HFF-Myc (cell line): ENCODE measurements around the gene RHOBTB3.
A peak's percentile ranks its signal among the peaks of the same experiment; 100 is the strongest.
"Not testable (repeated sequence)": the region's sequence is repeated elsewhere in the genome, so short reads cannot be mapped to it uniquely, and the experiment has no call there.

Experiments
- DNase-seq: peaks from one replicate; pipeline ENCODE4 v3.0.0-alpha.2; 2011; ENCODE audit warnings: low read depth; ENCODE audit errors: extremely low read depth
- H3K4me3 ChIP-seq: replicated peaks from 2 replicates; pipeline ENCODE4 v1.5.1; 2011; ENCODE audit warnings: low read depth, mild to moderate bottlenecking, control low read depth, low read length
- CTCF ChIP-seq: IDR thresholded peaks from 2 replicates; pipeline ENCODE4 v1.5.1; 2012; ENCODE audit warnings: mild to moderate bottlenecking, low read depth, low read length, control low read depth; ENCODE audit errors: missing control alignments

The RHOBTB3 gene

DNA sequence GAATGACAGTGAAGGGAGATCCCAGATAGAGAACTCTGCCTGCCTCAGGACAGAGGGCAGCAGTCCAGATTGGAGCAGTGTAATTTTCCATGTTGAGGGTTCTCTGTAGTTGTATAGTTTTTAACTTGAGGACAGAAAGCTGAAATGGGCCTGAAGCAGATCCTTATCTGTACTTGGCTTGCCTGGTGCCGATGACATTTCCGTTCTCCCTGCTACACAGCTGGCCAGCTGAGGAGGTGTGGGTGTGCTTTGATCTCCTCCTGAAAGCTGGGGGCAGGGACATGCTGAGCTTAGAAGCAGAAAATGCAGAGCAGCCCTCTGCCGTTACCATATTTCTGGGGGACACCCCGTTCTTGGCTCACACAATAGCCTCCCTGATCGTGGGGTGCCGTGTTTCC is 80.9 kb downstream of the RHOBTB3 start:
- DNase-seq = peak; percentile 81
- H3K4me3 ChIP-seq = no peak overlapping the region
- TF ChIP-seq CTCF = no peak

GRCh38 chr5:95813035-95813434 is 81.9 kb downstream of the RHOBTB3 start:
- H3K4me3 ChIP-seq, DNase-seq: not testable (repeated sequence)

GRCh38 chr5:95815155-95815729 is 84.1 kb downstream of the RHOBTB3 start:
- TF ChIP-seq CTCF = no peak
- no peak for DNase-seq
- no peak overlapping the region for H3K4me3 ChIP-seq

- TF ChIP-seq CTCF = no peak
- H3K4me3 ChIP-seq = no peak overlapping the region
- DNase-seq = no peak
Observed at GRCh38 chr5:95816341-95816740, 85.2 kb downstream of the RHOBTB3 start.

DNA sequence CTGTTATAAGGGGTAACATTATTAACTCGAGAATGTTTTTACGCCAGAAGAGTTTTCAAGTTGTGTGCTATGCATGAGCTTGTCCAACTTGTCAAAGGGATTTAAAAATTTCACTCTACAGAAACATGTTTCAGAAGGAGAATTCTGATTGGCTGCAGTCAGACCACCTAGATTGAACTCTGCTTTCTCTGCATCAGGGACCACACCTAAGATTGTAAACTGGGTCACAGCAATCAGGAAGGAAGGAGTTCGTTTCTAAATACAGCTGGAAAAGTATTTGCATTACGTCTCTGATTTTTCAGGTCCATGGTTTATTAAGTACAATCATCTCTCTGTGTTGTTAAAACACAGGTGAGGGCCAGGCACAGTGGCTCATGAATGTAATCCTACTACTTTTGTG is 85.6 kb downstream of the RHOBTB3 start:
- DNase-seq = no peak
- H3K4me3 ChIP-seq = no peak overlapping the region
- no peak for TF ChIP-seq CTCF

- no peak overlapping the region for H3K4me3 ChIP-seq
- no peak for TF ChIP-seq CTCF
- DNase-seq = peak; percentile 59
Observed at GRCh38 chr5:95817430-95817829, 86.3 kb downstream of the RHOBTB3 start.

DNA sequence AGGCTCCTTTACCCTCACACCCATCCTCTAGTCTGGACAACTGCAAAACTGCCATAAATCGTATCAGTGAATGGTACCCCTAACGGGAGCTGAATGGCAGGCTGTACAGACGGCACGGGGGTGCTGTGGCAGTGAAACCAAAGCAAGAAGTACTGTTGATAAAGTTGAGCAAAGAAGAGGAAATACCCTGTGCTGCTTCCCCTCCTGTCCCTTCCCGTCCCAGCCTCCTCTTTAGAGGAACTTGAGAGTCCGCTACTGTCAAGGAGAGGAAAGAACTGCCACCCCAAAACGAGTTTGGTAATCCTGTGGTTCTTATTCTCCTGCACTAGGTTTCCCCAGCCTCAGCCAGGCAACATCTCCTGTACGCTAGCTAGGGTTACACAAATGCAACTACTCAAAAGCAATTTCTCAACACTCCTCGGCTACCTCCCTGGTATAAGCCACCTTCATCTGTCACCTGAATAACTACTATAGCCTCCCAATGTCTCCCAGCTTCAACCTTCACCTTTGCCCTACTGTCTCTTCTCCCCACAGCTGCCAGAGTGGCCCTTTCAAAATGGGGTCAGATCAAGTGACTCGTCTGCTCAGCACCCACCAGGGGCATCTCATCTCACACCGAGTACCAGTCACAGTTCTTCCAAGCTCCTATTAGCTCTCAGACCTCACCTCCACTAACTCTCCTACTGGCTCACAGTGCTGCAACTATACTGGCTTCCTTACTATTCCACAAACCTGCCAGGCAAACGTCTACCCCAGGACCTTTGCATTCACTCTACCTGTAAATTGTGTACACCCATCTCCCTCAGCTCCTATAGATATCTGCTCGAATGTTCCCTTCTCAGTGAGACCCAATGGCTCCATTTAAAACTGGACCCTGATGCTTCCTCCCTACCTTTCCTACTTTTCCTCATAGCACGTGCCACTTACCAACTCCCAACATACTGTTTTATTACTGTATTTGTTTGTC is 87.3 kb downstream of the RHOBTB3 start:
- no peak for TF ChIP-seq CTCF
- DNase-seq = no peak
- peak overlapping the region; percentile 15; the same call in 1 of the 2 replicates for H3K4me3 ChIP-seq
